ENCODE results near the gene NCOR1.
"Not testable (repeated sequence)": the region's sequence is repeated elsewhere in the genome, so short reads cannot be mapped to it uniquely, and the experiment has no call there.

NCOR1 gene

DNA sequence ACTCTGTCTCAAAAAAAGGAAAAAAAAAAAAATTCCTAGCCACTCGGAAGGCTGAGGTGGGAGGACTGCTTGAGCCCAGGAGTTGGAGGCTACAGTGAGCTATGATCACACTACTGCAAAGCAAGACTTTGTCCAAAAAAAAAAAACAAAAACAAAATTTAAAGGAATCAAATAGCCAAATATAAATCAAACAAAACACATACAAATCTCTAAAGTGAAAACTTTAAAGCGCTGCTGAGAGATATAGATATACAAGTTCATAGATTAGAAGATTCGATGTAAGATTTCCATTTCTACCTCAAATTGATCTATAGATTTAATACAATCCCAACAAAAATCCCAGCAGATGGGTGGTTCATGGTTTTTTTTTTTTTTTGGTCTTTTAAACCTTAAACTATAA is 132.1 kb downstream of the NCOR1 start:
- DNase-seq = no peak

DNA sequence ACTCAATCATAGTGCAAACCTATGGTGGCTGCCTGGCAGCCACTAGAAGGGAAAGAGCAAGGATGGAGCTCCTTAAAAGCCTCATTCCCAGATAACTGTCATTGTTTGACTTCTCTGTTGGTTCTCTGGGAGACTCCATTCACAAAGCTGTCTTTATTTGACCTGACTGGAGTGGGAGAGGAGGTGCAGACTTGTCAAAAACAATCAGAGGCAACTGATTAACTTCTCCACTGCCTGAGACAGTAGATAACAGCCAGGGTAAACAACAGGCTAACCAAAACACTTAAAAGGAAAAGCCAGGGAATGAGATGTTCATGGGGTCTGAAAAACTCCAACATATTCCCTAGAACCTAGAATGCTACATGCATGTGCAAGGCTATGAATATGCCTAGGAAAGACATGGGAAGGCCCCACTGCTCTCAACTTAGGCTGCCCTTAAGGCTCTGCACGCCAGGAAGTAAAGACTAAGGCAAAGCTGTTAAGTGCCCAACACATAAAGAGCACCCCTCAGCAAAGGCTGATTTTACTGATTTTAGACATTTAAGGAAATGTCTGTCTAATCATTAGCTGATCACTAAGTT is 133.7 kb downstream of the NCOR1 start:
- DNase-seq = no peak

GRCh38 chr17:16080366-16080765 is 135.0 kb downstream of the NCOR1 start:
- no peak for DNase-seq

DNA sequence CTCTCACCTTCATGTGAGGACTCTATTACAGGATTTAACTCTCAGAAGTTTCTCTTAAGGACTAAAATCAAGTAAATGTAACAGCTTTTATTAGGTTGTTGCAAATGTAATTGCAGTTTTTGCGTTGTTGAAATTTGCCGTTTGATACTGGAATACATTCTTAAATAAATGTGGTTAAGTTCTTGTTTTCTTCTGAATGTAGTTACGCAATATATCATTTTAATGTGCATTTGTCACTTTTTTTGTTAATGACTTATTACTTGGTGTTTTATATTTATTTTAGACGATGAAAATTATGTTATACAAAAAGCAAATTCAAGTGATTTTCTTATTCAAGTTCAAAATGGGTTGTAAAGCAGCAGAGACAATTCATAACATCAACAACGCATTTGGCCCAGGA is 139.4 kb downstream of the NCOR1 start:
- DNase-seq = no peak

GRCh38 chr17:16074423-16074822 is 140.9 kb downstream of the NCOR1 start:
- DNase-seq = no peak

GRCh38 chr17:16073845-16074244 is 141.5 kb downstream of the NCOR1 start:
- no peak for DNase-seq

DNA sequence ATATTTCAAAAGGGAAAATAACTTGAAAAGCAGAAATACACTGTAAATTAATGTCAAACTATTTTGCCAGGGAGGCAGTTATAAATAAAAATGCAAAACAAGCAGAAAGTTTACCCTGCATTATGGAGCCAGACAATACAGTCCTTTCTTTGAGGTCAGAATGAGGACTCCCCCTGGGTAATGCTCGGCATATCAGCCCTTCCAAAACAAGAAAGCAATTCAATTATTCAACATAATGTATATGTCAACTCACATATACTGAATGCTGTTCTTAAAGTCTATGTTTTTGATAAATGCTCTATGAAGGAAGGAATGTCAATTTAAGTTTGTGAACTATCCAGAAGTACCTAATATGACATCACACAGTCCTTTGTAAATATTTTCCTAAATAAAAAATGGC is 143.3 kb downstream of the NCOR1 start:
- no peak for DNase-seq

DNA sequence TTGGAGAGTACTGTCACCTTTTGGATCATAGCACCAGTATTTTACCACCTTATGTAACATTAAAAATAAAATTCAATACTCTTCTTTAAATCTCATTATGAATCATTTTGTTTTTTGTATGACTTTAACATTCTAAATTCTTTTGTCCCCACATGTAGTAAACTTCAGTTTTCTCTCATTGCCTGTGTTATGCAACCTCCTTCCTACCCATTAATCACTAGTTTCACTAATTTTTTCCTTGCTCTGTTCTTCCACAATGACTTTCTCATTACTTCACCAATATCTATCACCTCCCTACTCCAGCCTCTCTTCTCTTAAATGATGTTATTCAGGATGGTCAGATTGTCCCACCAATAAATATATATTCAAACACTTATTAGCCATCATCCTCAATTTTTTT is 147.0 kb downstream of the NCOR1 start:
- DNase-seq = no peak

GRCh38 chr17:16066125-16066524 is 149.2 kb downstream of the NCOR1 start:
- no peak for DNase-seq

DNA sequence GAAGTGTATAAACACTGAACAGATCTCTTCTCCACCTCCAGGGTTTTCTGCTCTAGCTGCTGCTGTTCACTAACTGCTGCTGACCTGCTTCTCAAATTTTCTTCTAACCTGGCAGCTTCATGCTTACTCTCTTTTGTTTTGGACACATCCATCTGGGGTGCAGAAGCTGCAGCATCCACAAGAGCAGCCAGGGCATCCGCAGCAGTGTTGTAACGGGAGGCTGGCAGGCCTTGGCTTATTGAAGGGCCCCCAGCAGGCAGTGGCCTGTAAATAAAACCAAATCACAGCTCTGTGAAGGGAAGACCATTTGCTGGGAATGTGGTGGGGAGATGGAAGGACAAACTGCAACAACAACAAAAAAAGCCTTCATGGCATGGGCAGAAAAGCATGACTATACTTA is 153.7 kb downstream of the NCOR1 start:
- no peak for DNase-seq

- DNase-seq = not testable (repeated sequence)
These were observed 160.2 kb downstream of the NCOR1 start for GRCh38 chr17:16055139-16055538.

DNA sequence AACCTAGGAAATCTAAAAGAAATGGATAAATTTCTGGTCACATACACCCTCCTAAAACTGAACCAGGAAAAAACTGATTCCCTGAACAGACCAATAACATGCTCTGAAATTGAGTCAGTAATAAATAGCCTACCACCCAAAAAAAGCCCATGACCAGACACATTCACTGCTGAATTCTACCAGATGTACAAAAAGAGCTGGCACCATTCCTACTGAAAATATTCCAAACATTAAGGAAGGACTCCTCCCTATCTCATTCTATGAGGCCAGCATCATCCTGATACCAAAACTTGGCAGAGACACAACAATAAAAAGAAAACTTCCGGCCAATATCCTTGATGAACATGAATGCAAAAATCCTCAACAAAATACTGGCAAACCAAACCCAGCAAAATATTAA is 162.8 kb downstream of the NCOR1 start:
- no peak for DNase-seq

DNA sequence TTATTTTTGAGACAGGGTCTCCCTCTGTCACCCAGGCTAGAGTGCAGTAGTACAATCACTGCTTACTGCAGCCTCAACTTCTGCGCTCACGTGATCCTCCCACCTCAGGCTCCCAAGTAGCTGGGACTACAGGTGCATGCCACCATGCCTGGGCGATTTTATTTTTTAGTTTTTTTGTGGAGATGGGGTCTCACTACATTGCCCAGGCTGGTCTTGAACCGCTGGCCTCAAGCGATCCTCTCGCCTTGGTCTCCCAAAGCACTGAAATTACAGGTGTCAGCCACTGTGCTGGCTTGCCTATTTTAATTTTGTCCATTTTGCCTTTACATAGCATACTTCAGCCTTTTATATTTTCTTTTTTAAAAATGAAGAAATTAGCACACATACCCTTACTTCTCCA is 164.5 kb downstream of the NCOR1 start:
- DNase-seq = no peak

DNA sequence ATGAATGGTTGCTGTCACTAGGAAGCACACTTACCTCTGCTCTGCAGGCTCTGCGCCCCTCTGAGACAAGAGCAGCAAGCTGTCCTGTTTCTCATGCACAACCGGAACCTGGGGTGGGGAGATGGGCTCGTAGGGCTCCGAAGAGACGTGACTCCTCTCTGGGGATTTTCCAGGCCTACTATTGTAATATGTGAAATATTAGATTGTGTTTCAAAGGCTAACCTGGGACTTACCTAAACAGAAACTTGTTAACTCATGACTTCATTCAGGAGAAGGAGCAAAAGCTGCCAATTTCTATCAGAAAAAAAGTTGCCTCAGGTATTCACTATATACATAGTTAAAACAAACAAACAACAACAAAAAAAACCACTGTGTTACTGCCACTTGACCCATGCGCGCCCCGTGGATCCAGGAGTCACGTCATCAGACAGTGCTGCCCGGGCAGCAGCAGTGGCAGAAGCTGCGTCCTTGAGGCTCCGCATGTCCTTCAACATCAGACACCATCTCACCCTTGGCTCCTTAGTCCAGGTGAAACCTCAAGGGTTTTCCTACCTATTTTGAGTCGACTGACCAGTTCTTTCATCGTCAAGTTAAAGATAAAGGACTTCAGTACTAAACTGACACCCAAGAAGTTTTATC is 166.4 kb downstream of the NCOR1 start:
- DNase-seq = no peak

GRCh38 chr17:16046966-16047365 is 168.4 kb downstream of the NCOR1 start:
- no peak for DNase-seq

- no peak for DNase-seq
These were observed 170.8 kb downstream of the NCOR1 start for GRCh38 chr17:16044487-16044886.

DNA sequence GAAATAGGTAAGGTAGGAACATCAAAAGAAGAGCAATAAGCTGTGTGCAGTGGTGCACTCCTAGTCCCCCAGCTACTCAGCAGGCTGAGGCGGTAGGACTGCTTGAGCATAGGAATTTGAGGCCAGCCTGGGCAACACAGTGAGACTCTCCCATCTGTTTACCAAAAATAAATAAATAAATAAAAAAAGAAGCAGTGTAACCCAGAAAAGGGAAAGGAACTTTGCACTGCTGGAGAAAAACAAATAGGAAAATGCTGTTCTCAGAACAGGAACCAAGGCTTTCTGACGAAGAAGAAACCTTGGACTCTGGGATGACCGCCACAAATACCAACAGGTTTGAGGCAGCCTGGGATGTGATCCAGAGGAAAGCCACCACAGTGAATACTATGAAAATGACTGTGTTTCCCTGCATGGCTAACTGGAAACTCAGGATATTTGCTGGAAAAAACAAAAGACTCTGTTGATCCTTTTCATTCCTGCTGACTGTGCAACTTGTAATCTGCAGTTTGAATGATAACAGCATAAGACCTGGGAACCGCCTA is 174.6 kb downstream of the NCOR1 start:
- no peak for DNase-seq

DNA sequence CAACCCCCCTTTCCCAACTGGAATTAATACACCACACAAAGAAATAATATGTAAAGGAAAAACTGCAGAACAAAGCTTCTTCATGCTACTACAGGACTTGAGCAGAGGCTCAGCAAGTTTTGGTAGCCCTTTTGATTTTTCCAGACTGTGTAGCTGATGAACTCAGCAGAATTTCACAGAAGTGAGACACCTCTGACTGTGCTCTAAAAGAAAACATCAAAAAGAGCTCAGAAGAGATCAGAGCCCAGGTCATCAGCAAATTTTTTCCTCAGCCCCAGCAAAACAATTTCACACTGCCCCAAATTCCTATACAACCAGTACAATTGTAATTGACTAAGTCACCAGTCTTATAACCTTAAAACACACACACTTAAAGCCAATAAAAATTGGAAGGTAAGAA is 177.7 kb downstream of the NCOR1 start:
- no peak for DNase-seq

DNA sequence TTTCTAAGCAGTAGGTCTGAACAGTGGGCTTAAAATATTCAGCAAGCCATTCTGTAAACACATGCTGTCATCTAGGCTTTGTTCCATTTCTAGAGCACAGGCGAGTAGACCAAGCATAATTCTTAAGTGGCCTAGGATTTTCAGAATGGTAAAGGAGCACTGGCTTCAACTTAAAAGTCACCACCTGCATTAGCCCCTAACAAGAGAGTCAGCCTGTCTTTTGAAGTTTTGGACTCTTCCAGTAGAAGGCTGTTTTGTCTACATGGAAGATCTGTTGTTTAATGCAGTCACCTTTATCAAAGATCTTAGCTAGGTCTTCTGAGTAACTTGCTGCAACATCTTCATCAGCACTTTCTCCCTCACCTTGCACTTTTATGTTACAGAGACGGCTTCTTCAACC is 179.1 kb downstream of the NCOR1 start:
- no peak for DNase-seq

DNA sequence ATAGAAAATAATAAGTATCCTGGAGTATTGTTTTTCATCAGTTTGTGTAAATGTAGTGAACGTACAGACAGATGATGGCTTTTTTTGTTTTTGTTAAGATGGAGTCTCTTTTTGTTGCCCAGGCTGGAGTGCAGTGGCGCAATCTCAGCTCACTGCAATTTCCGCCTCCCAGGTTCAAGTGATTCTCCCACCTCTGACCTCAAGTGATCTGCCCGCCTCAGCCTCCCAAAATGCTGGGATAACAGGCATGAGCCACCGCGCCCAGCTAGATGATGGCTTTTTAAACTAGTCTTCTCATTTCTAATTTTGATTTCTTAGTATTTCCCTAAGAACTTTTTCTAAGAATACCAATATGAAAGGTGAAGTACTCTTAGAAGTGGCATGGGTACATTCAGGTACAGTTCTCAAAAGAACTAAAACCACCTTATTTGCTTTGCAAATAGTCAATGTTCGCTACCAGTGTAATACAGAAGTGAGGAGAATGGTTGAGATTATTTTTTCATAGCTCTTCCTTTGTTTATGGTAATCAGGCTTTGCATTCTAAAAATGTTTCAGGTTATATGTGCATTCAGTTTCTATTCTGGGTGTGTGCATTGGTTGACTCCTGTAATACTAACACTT is 181.5 kb downstream of the NCOR1 start:
- DNase-seq = no peak

GRCh38 chr17:16027708-16028584 is 187.4 kb downstream of the NCOR1 start:
- DNase-seq = peak; percentile 93

DNA sequence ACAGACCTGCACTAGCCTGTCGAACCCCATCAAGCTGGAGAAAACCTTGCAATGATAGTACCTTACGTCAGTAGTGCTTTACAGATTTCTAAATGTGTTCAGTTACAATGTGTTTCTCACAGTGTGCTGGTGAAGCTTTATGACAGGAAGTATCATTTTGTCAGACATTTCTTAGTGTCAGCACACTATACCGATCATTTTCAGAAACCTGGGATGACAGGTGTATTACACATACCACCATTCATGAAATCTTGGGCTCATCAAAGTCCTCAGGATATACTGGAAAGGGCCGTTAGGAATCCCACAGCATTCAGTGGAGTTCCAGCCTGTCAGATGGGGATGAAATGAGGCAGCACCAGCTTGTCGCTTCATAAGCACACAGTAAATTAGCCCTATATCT is 188.4 kb downstream of the NCOR1 start:
- no peak for DNase-seq

DNA sequence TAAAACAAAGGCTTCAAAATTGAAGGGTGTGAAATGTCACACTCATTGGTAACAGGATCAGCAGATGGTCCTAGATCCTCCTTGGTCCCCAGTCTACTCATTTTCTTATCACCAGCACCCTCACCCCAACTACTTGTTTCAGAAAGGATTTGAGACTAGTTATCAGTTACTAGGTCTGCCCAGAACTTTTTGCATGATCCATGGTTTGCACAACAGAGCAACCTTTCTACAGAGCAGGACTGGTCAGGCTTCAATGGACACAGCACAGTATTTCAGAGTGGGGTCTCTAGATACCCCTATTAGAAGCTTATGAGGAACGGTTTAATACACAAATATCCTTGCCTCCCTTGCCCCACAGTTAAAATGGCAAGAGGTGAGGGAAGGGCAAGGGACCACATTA is 190.1 kb downstream of the NCOR1 start:
- no peak for DNase-seq

DNA sequence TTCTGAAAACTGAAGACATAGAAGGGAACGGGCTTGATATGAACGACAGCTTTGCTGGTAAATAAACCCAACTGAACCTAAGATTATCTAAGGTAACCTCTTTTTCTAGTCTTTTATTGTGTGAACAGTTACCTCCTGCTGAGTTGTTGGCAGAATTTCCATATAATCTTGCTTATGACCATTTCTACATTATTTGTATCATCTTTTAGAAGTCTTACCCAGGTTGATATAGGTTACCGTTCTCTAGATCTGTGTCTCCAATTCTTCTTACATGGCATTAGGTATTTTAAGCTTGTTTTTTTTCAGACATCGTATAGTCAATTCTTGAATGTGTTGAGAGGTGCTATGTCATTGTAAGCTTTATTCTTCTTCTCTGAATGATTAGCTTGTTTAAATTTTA is 191.5 kb downstream of the NCOR1 start:
- no peak for DNase-seq

Measured in kidney glomerular epithelial cell (primary cell).